Measurements from ENCODE around the gene UROS.

Gene UROS

DNA sequence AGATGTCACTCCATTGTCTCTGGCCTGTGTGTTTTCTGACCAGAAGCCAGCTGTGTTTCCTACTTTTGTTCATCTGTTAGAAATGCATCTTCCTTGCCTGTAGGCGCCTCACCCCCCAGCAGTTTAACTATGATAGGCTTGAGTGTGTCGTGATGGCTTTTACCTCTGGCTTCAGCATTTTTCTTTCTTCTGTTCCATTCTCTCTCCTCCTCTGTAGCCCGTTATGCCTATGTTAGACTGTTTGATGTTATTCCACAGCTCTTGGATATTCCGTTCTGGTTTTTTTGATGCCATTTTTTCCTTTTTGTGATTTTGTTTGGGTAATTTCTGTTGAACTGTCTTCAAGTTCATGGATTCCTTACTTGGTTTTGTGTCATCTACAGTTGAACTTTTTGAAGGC, 65.3 kb downstream of the UROS start:
- no peak for DNase-seq

DNA sequence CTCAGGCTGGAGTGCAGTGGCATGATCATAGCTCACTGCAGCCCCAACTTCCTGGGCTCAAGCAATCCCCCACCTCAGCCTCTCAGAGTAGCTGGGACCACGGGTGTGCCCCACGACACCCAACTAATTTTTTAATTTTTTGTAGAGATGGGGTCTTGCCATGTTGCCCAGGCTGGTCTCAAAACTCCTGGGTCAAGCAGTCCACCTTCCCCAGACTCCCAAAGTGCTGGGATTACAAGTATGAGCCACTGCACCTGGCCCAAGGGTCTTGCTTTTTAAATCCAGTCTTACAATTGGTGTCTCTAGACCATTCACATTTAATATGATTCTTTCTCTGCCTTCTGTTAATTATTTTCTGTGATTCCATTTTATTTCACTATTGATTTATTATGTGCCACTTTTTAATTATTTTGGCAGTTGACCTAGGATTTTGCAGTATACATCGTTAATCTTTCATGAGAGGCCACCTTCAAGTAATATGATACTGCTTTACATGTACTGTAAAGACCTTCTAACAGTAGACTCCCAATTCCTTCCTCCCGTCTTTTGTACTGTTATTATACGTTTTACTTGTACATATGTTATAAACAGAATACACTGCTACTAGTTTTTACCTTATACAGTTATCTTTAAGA, 66.1 kb downstream of the UROS start:
- DNase-seq: no peak

DNA sequence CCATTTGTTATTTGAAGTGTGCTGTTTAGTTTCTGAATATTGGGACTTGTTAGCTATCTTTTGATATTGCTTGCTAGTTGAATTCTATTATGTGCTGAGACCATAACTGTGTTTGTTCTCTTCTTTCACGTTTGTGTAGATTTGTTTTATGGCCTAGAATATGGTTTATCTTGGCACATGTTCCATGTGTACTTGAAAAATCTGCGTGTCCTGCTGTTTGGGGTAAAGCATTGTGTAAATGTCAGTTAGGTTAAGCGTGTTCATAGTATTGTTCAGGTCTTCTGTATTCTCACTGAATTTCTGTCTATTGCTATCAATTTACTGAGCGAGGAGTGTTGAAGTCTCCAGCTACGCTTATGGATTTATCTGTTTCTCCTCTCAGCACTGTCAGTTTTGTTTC, 66.9 kb downstream of the UROS start:
- no peak for DNase-seq

DNA sequence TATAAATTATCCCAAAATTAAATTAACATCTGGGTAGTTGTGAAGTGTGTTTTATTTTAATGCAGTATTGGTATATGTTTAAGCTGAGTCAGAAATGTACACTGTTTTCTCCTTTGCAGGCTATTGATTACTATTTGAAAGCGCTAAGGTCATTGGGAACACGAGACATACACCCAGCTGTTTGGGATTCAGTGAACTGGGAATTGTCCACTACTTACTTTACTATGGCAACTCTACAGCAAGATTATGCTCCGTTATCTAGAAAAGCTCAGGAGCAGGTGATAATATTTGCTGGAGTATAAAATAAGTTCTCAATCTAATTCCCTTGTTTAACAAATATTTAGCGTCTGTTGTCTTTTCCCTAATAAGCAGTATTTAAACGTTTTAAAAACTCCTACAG, 75.6 kb downstream of the UROS start:
- no peak for DNase-seq

DNA sequence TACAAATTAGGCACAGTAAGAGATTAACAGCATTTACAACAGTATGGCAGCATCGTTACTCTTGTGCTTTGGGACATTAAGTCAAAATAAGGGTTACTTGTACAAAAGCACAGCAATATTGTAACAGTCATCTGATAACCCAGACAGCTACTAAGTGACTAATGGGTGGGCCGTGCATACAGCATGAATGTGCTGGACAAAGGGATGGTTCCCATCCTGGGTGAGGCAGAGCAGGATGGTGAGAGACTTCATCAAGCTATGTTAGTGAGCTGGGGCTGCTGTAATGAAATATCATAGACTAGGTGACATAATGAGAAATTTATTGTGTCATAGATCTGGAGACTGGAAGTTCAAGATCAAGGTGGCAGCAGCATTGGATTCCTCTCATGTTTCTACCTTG, 78.1 kb downstream of the UROS start:
- DNase-seq: no peak

DNA sequence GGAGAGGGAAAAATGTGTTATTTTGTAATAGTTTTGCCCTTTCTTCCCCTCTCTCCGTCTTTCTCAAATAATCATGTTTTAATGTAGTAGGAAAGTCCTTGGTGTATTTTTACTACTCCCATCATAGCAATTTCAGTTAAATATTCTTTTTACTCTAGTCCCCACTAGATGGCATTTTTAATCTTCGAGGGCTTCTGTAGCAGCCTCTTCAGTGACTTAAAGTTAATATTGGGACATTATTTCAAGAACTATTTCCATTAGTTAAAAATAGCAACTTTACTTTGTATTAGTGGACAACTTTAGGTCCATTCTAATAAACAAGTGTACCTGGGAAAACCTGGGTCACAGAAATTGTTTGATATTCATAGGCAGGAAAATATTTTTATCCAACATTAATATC, 80.6 kb downstream of the UROS start:
- no peak for DNase-seq

DNA sequence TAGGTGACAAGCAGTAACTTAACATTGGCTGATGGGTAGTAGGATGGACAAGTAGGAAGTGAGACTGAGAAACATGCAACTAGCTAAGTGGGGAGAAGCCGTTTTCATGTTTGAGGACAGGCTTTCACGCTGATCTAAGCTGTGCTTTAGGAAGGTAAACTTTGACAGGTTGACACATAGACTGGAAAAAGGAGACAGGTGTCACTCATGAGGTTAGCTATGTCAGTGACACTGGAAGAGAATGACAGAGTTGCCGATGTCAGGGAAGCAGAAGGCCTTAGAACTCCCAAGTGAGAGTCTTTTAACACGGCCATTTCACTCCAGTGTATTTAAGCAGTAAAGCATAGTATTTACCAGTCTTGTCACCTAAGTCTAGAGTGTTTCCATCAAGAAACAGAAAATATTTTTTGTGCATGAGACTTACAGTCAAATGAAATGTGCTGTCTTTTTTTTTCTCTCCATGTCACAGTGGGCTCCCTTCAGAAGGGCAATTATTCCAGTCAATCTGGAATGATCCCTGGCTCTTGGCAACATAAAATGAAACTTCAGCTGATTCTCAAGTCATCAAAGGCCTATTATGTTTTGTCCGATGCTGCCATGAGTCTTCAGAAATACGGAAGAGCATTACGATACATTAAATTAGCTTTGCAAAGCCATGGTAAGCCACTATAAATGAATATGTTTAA, 82.9 kb downstream of the UROS start:
- DNase-seq: no peak

Measured in 8988T (cell line).